Mucosa of rectum (tissue), 2 donors: ENCODE measurements around the gene RNASE13.
A peak's percentile ranks its signal among the peaks of the same experiment; 100 is the strongest.

Source experiments
- H3K27ac ChIP-seq, 2 donors: one replicate each; pipeline ENCODE4 v1.7.0; 2013; ENCODE audit warnings: inconsistent platforms in 2 of 2, low read depth in 2 of 2, low read length in 2 of 2
- H3K27me3 ChIP-seq, 2 donors: one replicate each; pipeline ENCODE4 v1.7.0; 2013; ENCODE audit warnings: low read length in 2 of 2; ENCODE audit not compliant: control insufficient read depth in 2 of 2, insufficient read depth in 2 of 2
- H3K36me3 ChIP-seq, 2 donors: one replicate each; pipeline ENCODE4 v1.7.0; 2013; ENCODE audit warnings: low read length in 2 of 2; ENCODE audit not compliant: control insufficient read depth in 2 of 2, insufficient read depth in 2 of 2
- H3K4me1 ChIP-seq, 2 donors: one replicate each; pipeline ENCODE4 v1.7.0; 2013; ENCODE audit warnings: low read length in 2 of 2, mild to moderate bottlenecking in 1 of 2; ENCODE audit not compliant: control insufficient read depth in 2 of 2, insufficient read depth in 2 of 2
- H3K4me3 ChIP-seq, 2 donors: one replicate each; pipeline ENCODE4 v1.7.0; 2013; ENCODE audit warnings: low read length in 2 of 2
- H3K9ac ChIP-seq, 2 donors: one replicate each; pipeline ENCODE4 v1.7.0; 2013; ENCODE audit warnings: low read length in 2 of 2, low read depth in 1 of 2, mild to moderate bottlenecking in 1 of 2
- H3K9me3 ChIP-seq, 2 donors: one replicate each; pipeline ENCODE4 v1.7.0; 2013; ENCODE audit warnings: low read length in 2 of 2; ENCODE audit not compliant: control insufficient read depth in 2 of 2
- donor health status: healthy.
- donor health status: Normal muscosa, but diverticular disease.

The RNASE13 gene

DNA sequence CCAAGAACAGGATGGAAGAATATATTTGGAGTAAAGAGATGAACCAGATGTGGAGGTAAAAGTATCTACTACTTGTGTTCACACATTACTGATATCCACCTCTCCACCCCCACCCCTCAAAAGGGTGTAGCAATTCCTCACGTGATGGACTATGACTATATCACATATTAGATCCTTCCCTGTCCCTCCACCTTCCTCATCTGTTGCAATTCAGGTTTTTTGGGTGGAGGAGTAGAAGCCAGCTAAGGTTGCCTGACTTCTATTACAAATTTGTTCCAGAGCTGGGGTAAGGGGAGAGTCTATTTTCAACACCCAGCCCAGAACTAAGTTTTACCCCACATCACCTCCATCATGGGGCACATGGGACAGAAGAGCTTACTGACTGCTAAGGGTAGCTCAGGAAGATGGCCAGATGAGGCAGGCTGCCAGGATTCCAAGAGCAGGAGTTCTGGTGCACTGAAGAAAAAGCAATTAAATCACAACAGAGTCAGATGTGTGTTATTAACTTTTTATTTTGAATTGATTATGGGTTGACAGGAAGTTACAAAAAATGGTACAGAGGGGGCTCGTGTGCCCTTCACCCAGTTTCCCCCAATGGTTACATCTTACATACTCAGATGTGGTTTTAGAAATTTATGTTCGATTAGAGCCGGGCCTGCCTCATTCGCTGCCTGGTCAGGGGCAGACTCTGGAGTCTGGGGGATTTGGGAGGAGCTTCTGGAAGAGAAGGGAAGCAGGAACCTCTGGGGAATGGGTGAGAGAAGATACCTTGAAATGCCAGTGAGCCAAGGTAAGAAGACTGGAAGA, 2.1 kb downstream of the RNASE13 start:
- Histone ChIP-seq H3K4me3 (no peak overlapping the region), H3K36me3 (no peaks in the 10 kb centered on the region), H3K4me1 (no peaks in the 10 kb centered on the region), H3K27ac (no peak overlapping the region), H3K9me3 (no peaks in the 10 kb centered on the region), H3K9ac (no peak overlapping the region), H3K27me3 (no peaks in the 10 kb centered on the region)

DNA sequence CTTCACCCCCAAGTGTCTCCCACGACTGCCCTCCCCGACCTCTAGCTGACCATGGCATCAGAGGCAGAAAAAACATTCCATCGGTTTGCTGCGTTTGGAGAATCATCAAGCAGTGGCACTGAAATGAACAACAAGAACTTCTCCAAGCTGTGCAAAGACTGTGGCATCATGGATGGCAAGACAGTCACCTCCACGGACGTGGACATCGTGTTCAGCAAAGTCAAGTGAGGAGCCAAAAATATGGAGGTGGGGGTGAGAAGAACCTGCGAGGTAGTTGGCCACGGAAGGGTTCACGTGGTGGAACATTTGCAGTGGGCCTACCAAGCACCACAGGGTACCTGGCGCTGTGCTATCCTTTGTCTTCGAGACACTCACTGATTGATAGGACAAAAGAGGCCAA, 4.1 kb downstream of the RNASE13 start:
- H3K27ac ChIP-seq: no peak overlapping the region
- peaks cover 0 to 3% of the 10 kb centered on the region in 2 donors for H3K4me1 ChIP-seq
- H3K9ac ChIP-seq: no peak overlapping the region

DNA sequence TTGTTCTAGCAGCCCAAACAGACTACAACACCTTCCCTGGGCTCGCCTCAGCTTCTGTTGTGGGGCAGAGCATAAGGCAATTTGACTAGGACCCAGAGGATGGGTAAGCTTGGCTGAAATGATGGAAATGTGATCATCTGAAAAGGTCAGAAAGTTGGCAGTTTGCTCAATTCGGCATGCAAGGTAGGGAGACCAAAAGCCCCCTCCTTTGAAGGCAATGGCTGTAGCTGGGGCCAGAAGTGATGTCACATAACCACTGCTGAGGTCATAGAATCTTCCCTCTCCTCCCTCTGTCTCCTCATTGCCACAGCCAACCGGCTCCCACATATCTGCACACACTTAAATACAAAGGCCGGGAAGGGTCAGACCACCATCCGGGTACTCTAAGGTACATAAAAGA, 4.7 kb downstream of the RNASE13 start, which contains the start of gene TPPP2:
Gene TPPP2, plus strand, starts transcription at position 301 of the 400 bp plus-strand sequence. CDS start 365 bp downstream, outside the sequence.
- H3K4me1 ChIP-seq: peaks cover 0 to 6% of the 10 kb centered on the region in 2 donors
- H3K4me3 ChIP-seq: no peak within 1 kb of the TSS
- H3K36me3 ChIP-seq: no peaks in the 10 kb centered on the region
- no peaks in the 10 kb centered on the region for H3K9me3 ChIP-seq
- no peak within 1 kb of the TSS for H3K9ac ChIP-seq
- H3K27me3 ChIP-seq: no peaks in the 10 kb centered on the region
- H3K27ac ChIP-seq: no peak within 1 kb of the TSS

More for the DNA sequence above, 4.1 kb downstream of the RNASE13 start:
- no peaks in the 10 kb centered on the region for H3K36me3 ChIP-seq
- no peak overlapping the region for H3K4me3 ChIP-seq
- H3K9me3 ChIP-seq: no peaks in the 10 kb centered on the region
- H3K27me3 ChIP-seq: no peaks in the 10 kb centered on the region

DNA sequence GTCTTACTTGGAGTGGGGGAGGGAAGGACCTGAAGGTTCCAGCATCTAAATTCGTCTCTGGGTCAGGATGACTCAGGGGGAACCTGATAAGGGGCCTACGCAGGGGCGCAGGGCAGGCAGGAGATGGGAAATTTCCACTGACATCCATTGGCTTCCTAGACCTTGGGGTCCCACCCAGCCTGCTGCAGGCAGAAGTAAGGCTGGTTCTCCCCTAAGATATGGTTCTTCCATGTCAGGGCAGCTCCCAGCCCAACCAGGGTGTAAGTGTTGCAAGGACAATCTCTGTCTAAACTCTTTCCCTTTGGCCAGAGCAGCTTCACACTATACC, 7.7 kb downstream of the RNASE13 start:
- H3K27me3 ChIP-seq: no peaks in the 10 kb centered on the region
- H3K9ac ChIP-seq: no peak overlapping the region
- peaks cover 12 to 26% of the 10 kb centered on the region in 2 donors for H3K4me1 ChIP-seq
- H3K36me3 ChIP-seq: peaks cover 0 to 5% of the 10 kb centered on the region in 2 donors
- H3K27ac ChIP-seq: no peak overlapping the region
- H3K9me3 ChIP-seq: no peaks in the 10 kb centered on the region
- H3K4me3 ChIP-seq: no peak overlapping the region

DNA sequence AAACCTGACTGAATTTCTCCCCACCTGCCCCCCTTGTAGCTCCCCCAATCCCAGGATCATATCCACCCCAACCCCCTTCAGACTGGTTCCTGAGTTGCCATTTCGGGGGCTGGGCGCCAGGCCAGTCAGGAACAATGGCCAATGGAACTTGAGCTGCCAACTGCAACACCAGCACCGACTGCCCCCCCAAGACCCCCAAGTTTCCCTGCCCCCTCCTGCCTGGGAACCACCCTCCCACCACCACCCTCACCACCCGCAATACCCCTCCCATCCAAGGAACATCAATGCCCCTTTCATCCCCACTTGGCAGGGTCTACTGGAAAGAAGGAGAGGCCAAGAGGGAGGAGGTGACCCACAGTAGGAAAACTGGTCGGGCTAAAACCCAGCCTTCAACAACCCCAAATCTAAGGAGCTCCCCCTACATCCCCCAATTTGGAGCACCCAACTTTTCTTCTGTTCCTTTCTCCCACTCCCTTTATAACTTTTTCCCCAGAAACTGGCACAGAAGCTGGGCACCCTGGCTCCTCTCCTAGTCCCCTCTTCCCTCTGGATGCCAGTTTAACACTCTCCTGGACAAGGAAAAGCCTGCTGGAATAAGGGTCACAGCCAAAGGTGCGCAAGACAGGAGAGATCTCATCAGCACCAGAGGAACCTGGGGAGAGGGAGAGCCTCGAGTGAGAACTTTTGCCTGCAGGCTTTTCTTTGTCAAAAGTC, 8.2 kb downstream of the RNASE13 start:
- Histone ChIP-seq H3K4me1 (peaks cover 12 to 26% of the 10 kb centered on the region in 2 donors), H3K9ac (no peak overlapping the region), H3K27ac (peak overlapping the region; percentile 43 to 77), H3K27me3 (no peaks in the 10 kb centered on the region), H3K9me3 (no peaks in the 10 kb centered on the region), H3K36me3 (peaks cover 0 to 10% of the 10 kb centered on the region in 2 donors), H3K4me3 (no peak overlapping the region)

DNA sequence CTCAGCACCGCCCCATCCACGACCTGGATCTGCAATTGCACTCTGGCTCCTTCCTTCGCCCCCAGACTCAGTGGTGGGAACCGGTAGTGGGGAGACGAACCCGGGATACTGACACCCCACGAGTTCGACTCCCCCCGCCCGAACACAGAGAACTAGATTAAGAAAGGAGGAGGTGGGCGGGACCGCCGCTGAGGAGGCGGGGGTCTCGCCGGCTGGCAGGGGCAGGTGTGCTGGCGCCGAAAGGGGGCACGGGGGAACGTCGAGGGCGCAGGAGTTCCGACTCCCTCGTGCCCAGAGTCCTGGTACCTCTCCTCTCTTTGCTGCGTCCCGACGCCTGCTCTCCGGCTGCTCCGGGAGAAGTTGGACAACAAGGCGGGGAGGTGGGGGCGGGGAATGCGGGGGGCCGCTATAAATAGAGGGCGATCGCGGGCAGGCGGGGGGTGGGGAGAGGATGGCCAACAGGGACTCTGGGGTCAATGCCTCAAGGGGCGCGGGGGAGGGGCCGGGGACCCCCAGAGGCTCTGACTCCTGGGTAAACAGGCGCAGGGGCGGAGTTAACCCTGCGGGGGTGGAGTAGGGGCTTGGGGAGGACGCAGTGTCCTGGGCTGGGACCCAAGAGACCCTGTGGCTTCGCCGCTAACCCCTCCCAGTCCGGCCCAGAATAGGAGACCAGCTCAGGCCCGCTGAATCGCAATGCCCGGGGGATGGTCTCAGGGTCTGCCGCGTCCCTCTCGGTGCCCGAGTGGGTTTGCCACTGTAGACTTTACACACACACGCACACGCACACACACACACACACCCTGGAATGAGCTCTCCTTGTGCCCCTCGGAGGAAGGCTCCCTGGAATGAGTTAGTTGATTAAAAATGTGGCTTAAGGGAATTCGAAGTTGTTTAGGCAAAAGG, 9.0 kb downstream of the RNASE13 start:
- peak overlapping the region; percentile 72 to 80 for H3K9ac ChIP-seq
- H3K36me3 ChIP-seq: peaks cover 6 to 18% of the 10 kb centered on the region in 2 donors
- no peaks in the 10 kb centered on the region for H3K27me3 ChIP-seq
- no peaks in the 10 kb centered on the region for H3K9me3 ChIP-seq
- peaks cover 12 to 26% of the 10 kb centered on the region in 2 donors for H3K4me1 ChIP-seq
- peak overlapping the region; percentile 73 to 77 for H3K4me3 ChIP-seq
- peak overlapping the region; percentile 76 to 77 for H3K27ac ChIP-seq

DNA sequence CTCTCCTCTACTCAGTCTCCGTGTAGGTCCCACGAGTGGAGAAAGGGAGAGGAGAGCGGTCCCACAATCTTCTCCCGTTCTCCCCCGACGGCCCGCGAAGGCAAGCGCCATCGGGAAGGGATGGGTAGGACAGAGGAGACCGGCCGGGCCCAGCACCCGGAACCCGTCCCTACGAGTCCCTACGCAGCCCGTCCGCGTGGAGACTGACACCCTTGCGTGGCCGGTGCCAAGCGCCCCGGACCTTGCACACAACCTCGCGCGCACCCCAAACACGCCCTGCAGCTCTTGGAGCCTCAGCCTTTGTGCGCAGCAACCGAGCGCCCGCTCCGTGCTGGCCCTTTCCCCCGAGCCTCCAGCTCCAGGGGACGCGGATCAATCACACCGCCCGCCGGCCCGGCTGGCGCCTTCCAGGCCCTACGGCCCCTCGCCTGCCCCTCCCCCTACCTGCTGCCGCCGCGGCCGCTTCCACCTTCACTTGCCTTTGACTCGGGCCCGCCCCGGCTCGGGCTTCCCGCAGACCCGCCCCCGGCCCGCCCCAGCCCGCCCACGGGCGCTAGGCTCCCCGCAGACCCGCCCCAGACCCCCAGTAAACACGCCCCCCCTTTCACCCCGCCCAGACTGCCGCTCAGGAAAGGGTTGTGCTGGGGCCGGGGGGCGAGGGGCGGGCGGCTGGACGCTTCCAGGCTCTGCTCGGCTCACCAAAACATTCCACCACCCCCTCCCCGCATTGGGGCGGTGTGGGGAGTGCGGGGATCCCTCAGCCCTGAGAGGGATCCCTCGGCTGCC, 9.8 kb downstream of the RNASE13 start, which contains the start of gene NDRG2:
Gene NDRG2, minus strand, starts transcription at position 477 of the 786 bp plus-strand sequence. CDS start 1,746 bp downstream, outside the sequence.
- no peaks in the 10 kb centered on the region for H3K27me3 ChIP-seq
- peak within 1 kb of the TSS; percentile 87 to 91 for H3K4me3 ChIP-seq
- peak within 1 kb of the TSS; percentile 76 to 79 for H3K27ac ChIP-seq
- peaks cover 12 to 26% of the 10 kb centered on the region in 2 donors for H3K4me1 ChIP-seq
- H3K9me3 ChIP-seq: no peaks in the 10 kb centered on the region
- peaks cover 7 to 25% of the 10 kb centered on the region in 2 donors for H3K36me3 ChIP-seq
- peak within 1 kb of the TSS; percentile 89 to 96 for H3K9ac ChIP-seq

GRCh38 chr14:21023817-21024584, 10.6 kb downstream of the RNASE13 start:
- Histone ChIP-seq H3K4me1 (peaks cover 12 to 26% of the 10 kb centered on the region in 2 donors), H3K27ac (peak overlapping the region; percentile 72 to 79), H3K27me3 (no peaks in the 10 kb centered on the region), H3K36me3 (peaks cover 14 to 32% of the 10 kb centered on the region in 2 donors), H3K4me3 (peak overlapping the region; percentile 87 to 91), H3K9me3 (no peaks in the 10 kb centered on the region), H3K9ac (peak overlapping the region; percentile 89 to 96)
